Measurements from ENCODE around the gene IL6.

The IL6 gene

DNA sequence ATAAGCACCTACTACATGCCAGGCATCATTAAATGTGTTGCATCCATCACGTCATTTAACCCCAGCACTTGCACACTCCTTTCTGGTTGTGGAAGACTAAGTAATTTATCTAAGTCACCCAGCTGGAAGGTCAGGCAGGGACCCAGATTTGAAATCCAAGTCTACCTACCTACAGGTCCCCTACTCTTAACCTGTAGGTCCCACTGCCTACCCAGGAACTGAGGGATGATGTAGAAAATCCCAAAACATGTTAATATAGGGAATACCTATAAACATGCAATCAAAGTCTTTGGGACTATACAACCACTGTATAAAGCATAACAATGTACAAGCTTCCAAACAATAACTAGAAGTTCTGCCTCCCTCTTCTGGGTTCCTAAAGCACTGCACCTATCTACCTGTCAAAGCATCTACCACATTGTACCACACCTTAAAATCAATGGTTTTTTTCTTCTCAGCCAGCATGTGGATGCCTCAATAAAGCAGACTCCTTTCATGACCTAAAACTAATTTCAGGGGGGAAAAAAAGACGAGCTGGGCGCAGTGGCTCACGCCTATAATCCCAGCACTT, 5.6 kb downstream of the IL6 start:
- TF ChIP-seq, protein P1, sequence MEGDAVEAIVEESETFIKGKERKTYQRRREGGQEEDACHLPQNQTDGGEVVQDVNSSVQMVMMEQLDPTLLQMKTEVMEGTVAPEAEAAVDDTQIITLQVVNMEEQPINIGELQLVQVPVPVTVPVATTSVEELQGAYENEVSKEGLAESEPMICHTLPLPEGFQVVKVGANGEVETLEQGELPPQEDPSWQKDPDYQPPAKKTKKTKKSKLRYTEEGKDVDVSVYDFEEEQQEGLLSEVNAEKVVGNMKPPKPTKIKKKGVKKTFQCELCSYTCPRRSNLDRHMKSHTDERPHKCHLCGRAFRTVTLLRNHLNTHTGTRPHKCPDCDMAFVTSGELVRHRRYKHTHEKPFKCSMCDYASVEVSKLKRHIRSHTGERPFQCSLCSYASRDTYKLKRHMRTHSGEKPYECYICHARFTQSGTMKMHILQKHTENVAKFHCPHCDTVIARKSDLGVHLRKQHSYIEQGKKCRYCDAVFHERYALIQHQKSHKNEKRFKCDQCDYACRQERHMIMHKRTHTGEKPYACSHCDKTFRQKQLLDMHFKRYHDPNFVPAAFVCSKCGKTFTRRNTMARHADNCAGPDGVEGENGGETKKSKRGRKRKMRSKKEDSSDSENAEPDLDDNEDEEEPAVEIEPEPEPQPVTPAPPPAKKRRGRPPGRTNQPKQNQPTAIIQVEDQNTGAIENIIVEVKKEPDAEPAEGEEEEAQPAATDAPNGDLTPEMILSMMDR (IDR thresholded peaks at IDR 0.05): peak; percentile 67

DNA sequence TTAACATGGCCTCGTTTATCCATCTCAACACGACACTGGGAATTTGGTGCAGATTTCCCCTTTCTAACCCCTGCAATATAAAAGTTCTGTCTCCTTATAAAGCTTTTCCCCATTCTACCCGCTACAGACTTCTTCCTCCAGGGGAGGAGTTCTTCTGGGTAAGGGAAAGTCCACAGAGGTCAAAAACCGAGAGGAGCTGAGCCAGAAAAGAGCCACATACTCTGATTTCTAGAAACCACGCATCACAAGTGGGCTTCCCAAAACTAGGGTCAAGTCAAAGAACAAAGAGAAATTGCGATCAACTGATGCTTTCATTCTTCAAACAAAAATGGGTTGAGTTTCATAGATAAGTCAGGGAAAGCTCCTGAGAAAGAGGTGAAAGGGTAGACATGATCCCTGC, 6.8 kb downstream of the IL6 start:
- TF ChIP-seq, protein P1 (IDR thresholded peaks at IDR 0.05): no peak

DNA sequence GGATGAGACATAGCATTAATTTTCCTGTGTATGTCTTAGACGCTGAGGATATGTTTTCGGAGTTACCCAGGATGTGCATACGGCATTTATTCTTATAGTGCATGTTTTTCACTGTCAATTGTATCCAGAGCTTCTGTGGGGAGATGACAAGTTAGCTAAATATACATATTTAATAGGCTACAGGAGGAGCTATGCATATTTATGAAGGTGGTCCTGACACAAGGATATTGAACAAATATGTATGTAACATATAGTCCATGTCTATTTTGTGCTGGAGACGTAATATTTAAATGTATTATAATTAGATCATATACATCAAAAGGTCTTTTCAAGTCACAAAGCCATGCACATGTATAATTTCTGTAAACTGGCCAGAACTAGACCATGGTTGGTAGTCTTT, 16.0 kb downstream of the IL6 start:
- TF ChIP-seq, protein P1 (IDR thresholded peaks at IDR 0.05): no peak

DNA sequence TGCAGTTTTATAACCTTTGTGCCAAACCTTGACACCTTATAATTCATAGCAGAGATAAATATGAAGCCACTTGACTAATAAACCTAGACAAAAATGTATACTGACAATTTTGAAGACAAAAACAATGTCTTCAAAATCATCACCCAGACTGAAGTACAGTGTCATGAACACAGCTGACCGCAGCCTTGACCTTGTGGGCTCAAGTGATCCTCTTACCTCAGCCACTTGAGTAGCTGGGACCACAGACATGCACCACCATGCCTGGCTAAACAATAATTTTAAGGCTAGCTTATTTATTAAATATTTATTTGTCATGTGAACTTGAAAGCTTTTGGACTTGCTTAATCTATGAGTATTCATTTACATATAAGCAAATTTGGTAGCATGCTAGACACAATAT, 24.3 kb downstream of the IL6 start:
- TF ChIP-seq, protein P1 (IDR thresholded peaks at IDR 0.05): no peak

DNA sequence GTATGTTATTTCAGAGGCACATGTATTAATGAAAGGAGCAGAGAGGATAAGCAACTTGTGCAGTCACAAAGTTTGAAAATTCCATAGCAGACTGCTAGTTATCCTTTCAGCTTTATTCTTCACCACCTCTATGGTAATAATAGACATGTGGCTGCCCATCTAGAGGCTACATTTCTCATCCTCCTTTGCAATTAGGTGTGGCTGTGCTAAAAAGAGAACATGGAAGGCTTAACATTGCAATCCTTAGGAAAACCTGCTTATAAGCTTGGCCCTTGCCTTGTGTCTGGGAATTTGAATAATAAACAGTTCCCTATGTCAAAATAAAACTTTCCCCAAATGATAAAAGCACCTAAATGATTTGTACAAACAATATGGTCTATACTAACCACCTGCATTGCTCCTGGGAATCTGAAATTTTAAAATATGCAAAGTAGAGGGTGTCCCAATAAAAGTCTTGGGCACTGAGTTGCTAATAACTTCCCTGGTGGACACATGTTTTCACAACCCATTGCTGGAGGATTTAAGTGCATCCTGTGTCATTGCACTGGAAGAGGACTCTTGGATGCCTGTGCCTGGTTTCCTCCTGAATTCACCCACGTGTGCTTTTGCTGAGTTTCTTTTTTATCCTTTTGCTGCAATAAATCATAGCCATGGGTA, 30.5 kb downstream of the IL6 start:
- TF ChIP-seq, protein P1 (IDR thresholded peaks at IDR 0.05): no peak

DNA sequence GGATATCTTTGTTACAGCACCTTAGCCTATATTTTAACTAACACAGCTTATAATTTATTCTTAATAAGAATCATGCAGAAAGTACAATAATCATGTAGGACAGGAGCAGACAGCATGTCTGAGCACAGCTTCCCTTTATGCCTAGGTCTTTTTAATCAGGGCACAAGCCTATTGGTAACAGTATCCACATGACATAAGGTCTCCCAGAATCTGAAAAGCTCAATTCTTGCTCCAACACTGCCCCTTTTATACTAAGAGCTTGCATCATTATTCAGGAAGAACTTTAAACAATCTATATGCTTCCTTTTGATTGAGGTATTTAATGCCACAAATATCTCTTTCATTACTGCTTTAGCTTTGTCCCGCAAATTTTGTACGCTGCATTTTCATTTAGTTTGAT, 31.6 kb downstream of the IL6 start:
- TF ChIP-seq, protein P1 (IDR thresholded peaks at IDR 0.05): no peak

DNA sequence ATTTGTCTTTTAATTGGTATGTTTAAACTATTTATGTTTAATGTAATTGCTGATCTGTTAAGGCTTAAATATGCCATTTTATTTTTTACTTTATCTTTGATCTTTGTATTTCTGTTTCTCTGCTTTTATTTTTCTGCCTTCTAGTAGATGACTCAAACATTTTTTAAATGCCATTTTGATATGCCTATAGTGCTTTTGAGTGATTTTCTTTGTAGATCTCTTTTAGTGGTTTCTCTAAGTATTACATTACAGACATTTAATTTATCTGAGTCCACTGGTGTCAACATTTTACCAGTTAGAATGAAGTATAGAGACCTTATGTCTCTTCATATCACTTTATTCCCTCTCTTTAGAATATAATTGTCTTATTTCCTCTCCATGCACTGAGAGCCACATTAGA, 32.7 kb downstream of the IL6 start:
- TF ChIP-seq, protein P1 (IDR thresholded peaks at IDR 0.05): no peak

Data from LNCAP (cell line).